Activated CD8-positive, alpha-beta memory T cell treated with anti-CD3 and anti-CD28 coated beads, Interleukin-2, amount 50 U/mL, for 1 hour (primary cell): Measurements from ENCODE around the gene PCSK5.
"Not testable (repeated sequence)": the region's sequence is repeated elsewhere in the genome, so short reads cannot be mapped to it uniquely, and the experiment has no call there.

Experiments
- DNase-seq: peaks from one replicate; pipeline ENCODE4 v3.0.0-alpha.2; 2020; ENCODE audit errors: extremely low read depth

PCSK5 gene

GRCh38 chr9:75890472-75891276 is at the start of gene PCSK5:
TSS of gene PCSK5 (plus strand) at chr9:75890673. CDS start at chr9:75891182, 509 bp downstream.
- peak; percentile 73 for DNase-seq

- DNase-seq: no peak
Observed at GRCh38 chr9:75844321-75844720, 46.2 kb upstream of the PCSK5 start.

- no peak for DNase-seq
Observed at GRCh38 chr9:75845806-75846205, 44.7 kb upstream of the PCSK5 start.

- DNase-seq: no peak
Observed at GRCh38 chr9:75847085-75847484, 43.4 kb upstream of the PCSK5 start.

GRCh38 chr9:75850459-75851200 is 39.8 kb upstream of the PCSK5 start:
- no peak for DNase-seq

GRCh38 chr9:75851917-75852316 is 38.6 kb upstream of the PCSK5 start:
- no peak for DNase-seq

- DNase-seq: no peak
Observed at GRCh38 chr9:75852746-75853145, 37.7 kb upstream of the PCSK5 start.

- no peak for DNase-seq
Observed at GRCh38 chr9:75855509-75855908, 35.0 kb upstream of the PCSK5 start.

- DNase-seq: no peak
Observed at GRCh38 chr9:75858497-75859092, 31.9 kb upstream of the PCSK5 start.

- no peak for DNase-seq
Observed at GRCh38 chr9:75864266-75864665, 26.2 kb upstream of the PCSK5 start.

- no peak for DNase-seq
Observed at GRCh38 chr9:75866273-75866871, 24.1 kb upstream of the PCSK5 start.

- not testable (repeated sequence) for DNase-seq
Observed at GRCh38 chr9:75868526-75868925, 21.9 kb upstream of the PCSK5 start.

GRCh38 chr9:75869236-75869635 is 21.2 kb upstream of the PCSK5 start:
- no peak for DNase-seq

GRCh38 chr9:75870450-75870849 is 20.0 kb upstream of the PCSK5 start:
- no peak for DNase-seq

- no peak for DNase-seq
Observed at GRCh38 chr9:75871624-75872023, 18.8 kb upstream of the PCSK5 start.

- DNase-seq: no peak
Observed at GRCh38 chr9:75873712-75874111, 16.8 kb upstream of the PCSK5 start.

- DNase-seq: no peak
Observed at GRCh38 chr9:75876999-75877640, 13.4 kb upstream of the PCSK5 start.

GRCh38 chr9:75878488-75878860 is 12.0 kb upstream of the PCSK5 start:
- DNase-seq: no peak

GRCh38 chr9:75880618-75881017 is 9.9 kb upstream of the PCSK5 start:
- no peak for DNase-seq

GRCh38 chr9:75881761-75882160 is 8.7 kb upstream of the PCSK5 start:
- DNase-seq: no peak

GRCh38 chr9:75885652-75886051 is 4.8 kb upstream of the PCSK5 start:
- DNase-seq: no peak

GRCh38 chr9:75889577-75889976 is 896 bp upstream of the PCSK5 start:
- DNase-seq: no peak
